GM12878 (cell line): ENCODE data around the gene TIMM21.

Source experiments
- EZH2 ChIP-seq: IDR thresholded peaks from 2 replicates; pipeline ENCODE4 v1.6.1; 2012; ENCODE audit warnings: low read depth, mild to moderate bottlenecking, control low read depth, inconsistent platforms, low read length, borderline replicate concordance; ENCODE audit not compliant: control insufficient read depth
- POLR2A ChIP-seq: IDR thresholded peaks from 2 replicates; pipeline ENCODE4 v1.6.1; 2011; ENCODE audit warnings: low read depth, mild to moderate bottlenecking, low read length
- POU2F2 ChIP-seq: IDR thresholded peaks from 3 replicates; pipeline ENCODE4 v1.6.1; 2011; ENCODE audit warnings: low read depth, mild to moderate bottlenecking, low read length, borderline replicate concordance
- TF ChIP-seq, protein P1 (sequence below): fragments of 450-650 bp; formaldehyde crosslinking; IDR thresholded peaks from 2 replicates; pipeline ENCODE4 v1.5.0; 2022; ENCODE audit warnings: mild to moderate bottlenecking, missing genetic modification characterization
- TF ChIP-seq, protein P2 (sequence below): IDR thresholded peaks from 2 replicates; pipeline ENCODE4 v1.6.1; 2012; ENCODE audit warnings: mild to moderate bottlenecking, low read depth, low read length

DNA sequence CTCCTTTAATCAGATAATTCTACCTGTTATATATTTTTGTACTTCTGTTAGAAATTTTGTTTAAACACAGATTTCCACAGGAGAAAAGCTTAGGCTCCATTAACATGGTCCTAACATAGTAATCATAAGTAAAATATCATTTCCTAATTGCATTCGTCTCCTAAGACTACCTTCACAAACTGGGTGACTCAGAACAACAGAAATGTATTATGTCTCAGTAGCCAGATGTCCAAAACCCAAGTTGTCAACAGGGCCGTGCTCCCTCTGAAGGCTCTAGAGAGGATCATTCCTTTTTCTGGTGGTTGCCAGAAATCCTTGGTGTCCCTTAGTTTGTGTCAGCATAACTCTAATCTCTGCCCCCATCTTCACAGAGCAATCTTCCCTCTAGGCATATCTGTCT, 6.1 kb upstream of the TIMM21 start:
- TF ChIP-seq POLR2A (no peak), POU2F2 (no peak), EZH2 (no peak)
- TF ChIP-seq, protein P1, sequence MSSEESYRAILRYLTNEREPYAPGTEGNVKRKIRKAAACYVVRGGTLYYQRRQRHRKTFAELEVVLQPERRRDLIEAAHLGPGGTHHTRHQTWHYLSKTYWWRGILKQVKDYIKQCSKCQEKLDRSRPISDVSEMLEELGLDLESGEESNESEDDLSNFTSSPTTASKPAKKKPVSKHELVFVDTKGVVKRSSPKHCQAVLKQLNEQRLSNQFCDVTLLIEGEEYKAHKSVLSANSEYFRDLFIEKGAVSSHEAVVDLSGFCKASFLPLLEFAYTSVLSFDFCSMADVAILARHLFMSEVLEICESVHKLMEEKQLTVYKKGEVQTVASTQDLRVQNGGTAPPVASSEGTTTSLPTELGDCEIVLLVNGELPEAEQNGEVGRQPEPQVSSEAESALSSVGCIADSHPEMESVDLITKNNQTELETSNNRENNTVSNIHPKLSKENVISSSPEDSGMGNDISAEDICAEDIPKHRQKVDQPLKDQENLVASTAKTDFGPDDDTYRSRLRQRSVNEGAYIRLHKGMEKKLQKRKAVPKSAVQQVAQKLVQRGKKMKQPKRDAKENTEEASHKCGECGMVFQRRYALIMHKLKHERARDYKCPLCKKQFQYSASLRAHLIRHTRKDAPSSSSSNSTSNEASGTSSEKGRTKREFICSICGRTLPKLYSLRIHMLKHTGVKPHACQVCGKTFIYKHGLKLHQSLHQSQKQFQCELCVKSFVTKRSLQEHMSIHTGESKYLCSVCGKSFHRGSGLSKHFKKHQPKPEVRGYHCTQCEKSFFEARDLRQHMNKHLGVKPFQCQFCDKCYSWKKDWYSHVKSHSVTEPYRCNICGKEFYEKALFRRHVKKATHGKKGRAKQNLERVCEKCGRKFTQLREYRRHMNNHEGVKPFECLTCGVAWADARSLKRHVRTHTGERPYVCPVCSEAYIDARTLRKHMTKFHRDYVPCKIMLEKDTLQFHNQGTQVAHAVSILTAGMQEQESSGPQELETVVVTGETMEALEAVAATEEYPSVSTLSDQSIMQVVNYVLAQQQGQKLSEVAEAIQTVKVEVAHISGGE = no peak
- TF ChIP-seq, protein P2, sequence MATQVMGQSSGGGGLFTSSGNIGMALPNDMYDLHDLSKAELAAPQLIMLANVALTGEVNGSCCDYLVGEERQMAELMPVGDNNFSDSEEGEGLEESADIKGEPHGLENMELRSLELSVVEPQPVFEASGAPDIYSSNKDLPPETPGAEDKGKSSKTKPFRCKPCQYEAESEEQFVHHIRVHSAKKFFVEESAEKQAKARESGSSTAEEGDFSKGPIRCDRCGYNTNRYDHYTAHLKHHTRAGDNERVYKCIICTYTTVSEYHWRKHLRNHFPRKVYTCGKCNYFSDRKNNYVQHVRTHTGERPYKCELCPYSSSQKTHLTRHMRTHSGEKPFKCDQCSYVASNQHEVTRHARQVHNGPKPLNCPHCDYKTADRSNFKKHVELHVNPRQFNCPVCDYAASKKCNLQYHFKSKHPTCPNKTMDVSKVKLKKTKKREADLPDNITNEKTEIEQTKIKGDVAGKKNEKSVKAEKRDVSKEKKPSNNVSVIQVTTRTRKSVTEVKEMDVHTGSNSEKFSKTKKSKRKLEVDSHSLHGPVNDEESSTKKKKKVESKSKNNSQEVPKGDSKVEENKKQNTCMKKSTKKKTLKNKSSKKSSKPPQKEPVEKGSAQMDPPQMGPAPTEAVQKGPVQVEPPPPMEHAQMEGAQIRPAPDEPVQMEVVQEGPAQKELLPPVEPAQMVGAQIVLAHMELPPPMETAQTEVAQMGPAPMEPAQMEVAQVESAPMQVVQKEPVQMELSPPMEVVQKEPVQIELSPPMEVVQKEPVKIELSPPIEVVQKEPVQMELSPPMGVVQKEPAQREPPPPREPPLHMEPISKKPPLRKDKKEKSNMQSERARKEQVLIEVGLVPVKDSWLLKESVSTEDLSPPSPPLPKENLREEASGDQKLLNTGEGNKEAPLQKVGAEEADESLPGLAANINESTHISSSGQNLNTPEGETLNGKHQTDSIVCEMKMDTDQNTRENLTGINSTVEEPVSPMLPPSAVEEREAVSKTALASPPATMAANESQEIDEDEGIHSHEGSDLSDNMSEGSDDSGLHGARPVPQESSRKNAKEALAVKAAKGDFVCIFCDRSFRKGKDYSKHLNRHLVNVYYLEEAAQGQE = no peak
